Neural progenitor cell (in vitro differentiated cells): ENCODE data around the gene PHACTR1. TPM values are rescaled to one million over a fixed set of nuclear protein-coding genes. Genes with fewer than 3 reads are reported as not detected.

Source experiments
- DNase-seq: peaks from one replicate; pipeline ENCODE4 v3.0.0-alpha.2; 2016; ENCODE audit warnings: low spot score
- H2AFZ ChIP-seq: fragments of 200-600 bp; sonication (generic); replicated peaks from 2 replicates; pipeline ENCODE4 v1.6.1; 2016; ENCODE audit warnings: antibody characterized with exemption
- H3F3A ChIP-seq: fragments of 200-600 bp; sonication (generic); 2 replicates; pipeline ENCODE4 v1.6.1; 2016; ENCODE audit warnings: antibody characterized with exemption, low read depth
- H3K27ac ChIP-seq: fragments of 200-600 bp; sonication (generic); 2 replicates; pipeline ENCODE4 v1.5.1; 2016; ENCODE audit warnings: mild to moderate bottlenecking
- H3K27me3 ChIP-seq: fragments of 200-600 bp; sonication (generic); 2 replicates; pipeline ENCODE4 v1.6.1; 2016; ENCODE audit warnings: mild to moderate bottlenecking, moderate library complexity
- H3K36me3 ChIP-seq: fragments of 200-600 bp; sonication (generic); 2 replicates; pipeline ENCODE4 v1.5.1; 2016
- H3K4me1 ChIP-seq: fragments of 200-600 bp; sonication (generic); 2 replicates; pipeline ENCODE4 v1.6.1; 2016; ENCODE audit warnings: mixed run types
- H3K4me2 ChIP-seq: fragments of 200-600 bp; sonication (generic); 2 replicates; pipeline ENCODE4 v1.6.1; 2016
- H3K4me3 ChIP-seq: fragments of 200-600 bp; sonication (generic); 2 replicates; pipeline ENCODE4 v1.5.1; 2016
- H3K79me2 ChIP-seq: fragments of 200-600 bp; sonication (generic); 2 replicates; pipeline ENCODE4 v1.6.1; 2016; ENCODE audit warnings: low read depth
- H3K9ac ChIP-seq: fragments of 200-600 bp; sonication (generic); 2 replicates; pipeline ENCODE4 v1.6.1; 2016
- H3K9me3 ChIP-seq: fragments of 200-600 bp; sonication (generic); 2 replicates; pipeline ENCODE4 v1.5.1; 2016; ENCODE audit warnings: low read depth
- H4K20me1 ChIP-seq: fragments of 200-600 bp; sonication (generic); 2 replicates; pipeline ENCODE4 v1.6.1; 2016; ENCODE audit warnings: low read depth
- H3K27ac Mint-ChIP-seq: 3 replicates; pipeline ENCODE4 v1.8.0; 2021; ENCODE audit warnings: mixed read lengths
- H3K27me3 Mint-ChIP-seq: 2 replicates; pipeline ENCODE4 v1.8.0; 2022; ENCODE audit warnings: low read depth, mild to moderate bottlenecking, inconsistent platforms, moderate library complexity, mixed read lengths; ENCODE audit not compliant: insufficient read depth
- H3K36me3 Mint-ChIP-seq: 3 replicates; pipeline ENCODE4 v1.8.0; 2021; ENCODE audit warnings: mixed read lengths
- H3K4me1 Mint-ChIP-seq: 3 replicates; pipeline ENCODE4 v1.8.0; 2021; ENCODE audit warnings: mixed read lengths
- H3K4me3 Mint-ChIP-seq: 3 replicates; pipeline ENCODE4 v1.8.0; 2021; ENCODE audit warnings: mild to moderate bottlenecking, moderate library complexity, mixed read lengths
- H3K9me3 Mint-ChIP-seq: 3 replicates; pipeline ENCODE4 v1.8.0; 2020; ENCODE audit warnings: mixed read lengths
- EZH2 ChIP-seq: fragments of 200-600 bp; sonication (generic); IDR thresholded peaks from 2 replicates; pipeline ENCODE4 v1.6.1; 2017; ENCODE audit warnings: antibody characterized with exemption, mild to moderate bottlenecking, moderate library complexity
- EZH2phosphoT487 ChIP-seq: fragments of 200-600 bp; sonication (generic); IDR thresholded peaks from 2 replicates; pipeline ENCODE4 v1.6.1; 2017; ENCODE audit warnings: antibody characterized with exemption
- total RNA-seq: library from RNA; depleted of rRNA; stranded (reverse); fragments of >200 nt; gene quantifications from 2 replicates; pipeline ENCODE4 v1.2.3, GENCODE V29; 2015; ENCODE audit warnings: low replicate concordance
- TF ChIP-seq, protein P1 (sequence below): fragments of 200-600 bp; sonication (generic); IDR thresholded peaks from 2 replicates; pipeline ENCODE4 v1.5.1; 2017; ENCODE audit warnings: antibody characterized with exemption, mild to moderate bottlenecking

The PHACTR1 gene
- total RNA-seq, 1 donor from 2014 or later, result 2.4 TPM

DNA sequence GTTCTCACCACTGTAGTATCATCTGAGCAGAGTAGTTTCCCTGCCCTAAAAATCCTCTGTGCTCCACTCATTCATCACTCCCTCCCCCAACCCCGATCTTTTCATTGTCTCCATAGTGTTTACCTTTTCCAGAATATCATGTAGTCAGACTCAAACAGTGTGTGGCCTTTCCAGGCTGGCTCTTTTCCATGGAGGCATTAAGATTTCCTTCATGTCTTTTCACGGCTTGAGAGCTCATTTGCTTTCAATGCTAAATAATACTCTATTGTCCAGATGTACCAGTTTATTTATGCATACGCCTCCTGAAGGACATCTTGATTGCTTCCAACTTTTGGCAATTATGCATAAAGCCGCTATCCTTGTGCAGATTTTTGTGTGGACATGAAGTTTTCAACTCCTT is 235.8 kb downstream of the PHACTR1 start:
- Histone ChIP-seq H3K4me1 (peaks cover 9% of the 10 kb centered on the region), H4K20me1 (peaks cover 4% of the 10 kb centered on the region), H3K9ac (no peak overlapping the region), H3K4me2 (no peak overlapping the region), H3F3A (peaks cover 5% of the 10 kb centered on the region), H3K27me3 (peaks cover 38% of the 10 kb centered on the region), H3K36me3 (no peaks in the 10 kb centered on the region), H3K27ac (no peak overlapping the region), H3K79me2 (no peaks in the 10 kb centered on the region), H3K4me3 (no peak overlapping the region), H3K9me3 (no peaks in the 10 kb centered on the region), H2AFZ (no peak overlapping the region)
- H3K4me3 Mint-ChIP-seq, result no peak overlapping the region
- H3K4me1 Mint-ChIP-seq, result peaks cover 18% of the 10 kb centered on the region
- no peaks in the 10 kb centered on the region for H3K9me3 Mint-ChIP-seq
- no peak overlapping the region for H3K27ac Mint-ChIP-seq
- H3K27me3 Mint-ChIP-seq, result peaks cover 8% of the 10 kb centered on the region
- no peak for TF ChIP-seq EZH2
- TF ChIP-seq EZH2phosphoT487, result no peak
- TF ChIP-seq, protein P1, sequence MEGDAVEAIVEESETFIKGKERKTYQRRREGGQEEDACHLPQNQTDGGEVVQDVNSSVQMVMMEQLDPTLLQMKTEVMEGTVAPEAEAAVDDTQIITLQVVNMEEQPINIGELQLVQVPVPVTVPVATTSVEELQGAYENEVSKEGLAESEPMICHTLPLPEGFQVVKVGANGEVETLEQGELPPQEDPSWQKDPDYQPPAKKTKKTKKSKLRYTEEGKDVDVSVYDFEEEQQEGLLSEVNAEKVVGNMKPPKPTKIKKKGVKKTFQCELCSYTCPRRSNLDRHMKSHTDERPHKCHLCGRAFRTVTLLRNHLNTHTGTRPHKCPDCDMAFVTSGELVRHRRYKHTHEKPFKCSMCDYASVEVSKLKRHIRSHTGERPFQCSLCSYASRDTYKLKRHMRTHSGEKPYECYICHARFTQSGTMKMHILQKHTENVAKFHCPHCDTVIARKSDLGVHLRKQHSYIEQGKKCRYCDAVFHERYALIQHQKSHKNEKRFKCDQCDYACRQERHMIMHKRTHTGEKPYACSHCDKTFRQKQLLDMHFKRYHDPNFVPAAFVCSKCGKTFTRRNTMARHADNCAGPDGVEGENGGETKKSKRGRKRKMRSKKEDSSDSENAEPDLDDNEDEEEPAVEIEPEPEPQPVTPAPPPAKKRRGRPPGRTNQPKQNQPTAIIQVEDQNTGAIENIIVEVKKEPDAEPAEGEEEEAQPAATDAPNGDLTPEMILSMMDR, result no peak
- H3K36me3 Mint-ChIP-seq, result no peaks in the 10 kb centered on the region
- no peak for DNase-seq

DNA sequence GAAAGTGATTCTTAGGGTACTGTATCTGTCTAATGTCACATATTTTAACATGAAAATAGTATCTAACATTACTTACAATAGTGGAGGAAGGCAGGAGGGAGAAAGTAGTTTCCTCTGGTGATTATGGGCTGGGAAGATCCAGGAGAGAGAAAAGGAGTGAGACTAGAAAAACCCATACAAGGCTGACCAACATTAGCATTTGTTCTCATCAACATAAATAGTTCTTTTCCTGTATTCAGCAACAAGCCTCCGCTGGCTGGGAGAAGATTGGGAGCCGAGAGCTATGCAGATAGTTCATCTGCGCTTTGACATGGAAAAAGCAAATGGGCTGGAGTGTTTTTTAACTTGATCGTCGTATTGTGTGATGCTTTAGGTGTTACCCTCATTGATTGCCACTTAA is 239.4 kb downstream of the PHACTR1 start:
- Histone ChIP-seq H3K79me2 (no peaks in the 10 kb centered on the region), H3K4me3 (no peak overlapping the region), H2AFZ (no peak overlapping the region), H3K27me3 (peaks cover 68% of the 10 kb centered on the region), H3F3A (peaks cover 12% of the 10 kb centered on the region), H3K9me3 (no peaks in the 10 kb centered on the region), H3K4me2 (peak overlapping the region; percentile 22), H3K36me3 (no peaks in the 10 kb centered on the region), H3K9ac (no peak overlapping the region), H3K4me1 (peaks cover 23% of the 10 kb centered on the region), H3K27ac (no peak overlapping the region), H4K20me1 (peaks cover 4% of the 10 kb centered on the region)
- H3K9me3 Mint-ChIP-seq, result no peaks in the 10 kb centered on the region
- DNase-seq, result no peak
- H3K27ac Mint-ChIP-seq, result no peak overlapping the region
- TF ChIP-seq EZH2 (peak; percentile 21), EZH2phosphoT487 (no peak)
- TF ChIP-seq, protein P1, result no peak
- H3K36me3 Mint-ChIP-seq, result no peaks in the 10 kb centered on the region
- peaks cover 33% of the 10 kb centered on the region for H3K4me1 Mint-ChIP-seq
- peaks cover 8% of the 10 kb centered on the region for H3K27me3 Mint-ChIP-seq
- no peak overlapping the region for H3K4me3 Mint-ChIP-seq

DNA sequence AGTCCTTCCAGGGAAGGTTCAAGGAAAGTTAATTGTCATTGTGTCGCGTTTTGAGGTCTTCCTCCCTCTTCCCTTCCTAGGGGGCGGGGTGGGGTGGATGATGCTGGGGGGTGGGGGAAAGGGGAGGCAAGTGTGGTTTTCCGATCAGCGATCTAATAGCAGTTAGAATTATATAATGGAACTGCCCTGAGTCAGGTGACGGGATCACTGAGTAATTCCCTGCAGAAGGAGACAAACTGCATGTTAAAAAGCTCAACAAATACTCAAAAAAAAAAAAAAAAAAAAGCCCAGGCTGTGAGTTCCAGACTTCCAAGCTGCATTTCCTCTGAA is 240.4 kb downstream of the PHACTR1 start:
- Mint-ChIP-seq H3K36me3 (no peaks in the 10 kb centered on the region), H3K27ac (no peak overlapping the region), H3K27me3 (peaks cover 8% of the 10 kb centered on the region), H3K9me3 (no peaks in the 10 kb centered on the region), H3K4me3 (peak overlapping the region; percentile 74), H3K4me1 (peaks cover 33% of the 10 kb centered on the region)
- H3K36me3 ChIP-seq, result no peaks in the 10 kb centered on the region
- peak; percentile 8 for DNase-seq
- H3K4me2 ChIP-seq, result peak overlapping the region; percentile 76
- H3K9me3 ChIP-seq, result no peaks in the 10 kb centered on the region
- no peak overlapping the region for H3K9ac ChIP-seq
- peaks cover 4% of the 10 kb centered on the region for H4K20me1 ChIP-seq
- H3F3A ChIP-seq, result peaks cover 12% of the 10 kb centered on the region
- TF ChIP-seq EZH2, result no peak
- no peak for TF ChIP-seq EZH2phosphoT487
- peak overlapping the region; percentile 34 for H3K4me3 ChIP-seq
- no peaks in the 10 kb centered on the region for H3K79me2 ChIP-seq
- H3K4me1 ChIP-seq, result peaks cover 23% of the 10 kb centered on the region
- H2AFZ ChIP-seq, result no peak overlapping the region
- H3K27ac ChIP-seq, result no peak overlapping the region
- H3K27me3 ChIP-seq, result peaks cover 68% of the 10 kb centered on the region

DNA sequence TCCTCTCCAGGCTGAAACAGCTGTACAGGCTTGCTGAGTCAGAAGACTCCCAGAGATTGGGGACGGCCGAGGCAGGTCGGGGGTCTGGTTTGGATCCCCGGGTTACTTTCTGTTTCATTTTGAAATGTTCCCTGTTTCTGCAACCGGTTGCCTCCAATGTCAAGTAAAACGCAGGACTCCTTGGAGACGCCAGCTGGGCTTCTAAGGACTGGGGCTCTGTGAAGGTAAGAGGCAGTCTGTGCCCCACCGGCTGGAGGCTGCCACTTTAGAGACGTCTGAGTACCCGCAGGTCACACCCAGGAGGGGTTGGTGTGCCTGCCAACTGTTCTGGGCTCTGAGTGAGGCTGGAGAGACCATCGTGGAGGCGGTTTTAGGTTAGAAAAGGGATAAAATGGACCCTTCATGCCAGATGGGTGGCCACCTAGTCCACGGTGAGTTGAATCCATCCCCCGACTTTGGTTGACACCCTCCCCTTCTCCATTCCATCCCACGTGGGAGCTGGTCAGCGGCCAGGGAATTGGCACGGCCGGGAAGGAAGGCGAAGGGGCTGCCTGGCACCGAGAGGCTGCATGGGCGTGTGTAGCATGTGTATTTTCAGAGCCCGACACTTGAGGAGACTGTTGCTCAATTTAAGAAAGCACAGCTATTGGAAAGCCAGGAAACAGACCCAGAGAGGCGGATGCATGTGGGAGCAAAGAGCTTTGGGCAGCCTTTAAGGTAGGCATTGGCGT is 240.9 kb downstream of the PHACTR1 start:
- no peaks in the 10 kb centered on the region for H3K36me3 Mint-ChIP-seq
- Histone ChIP-seq H3F3A (peaks cover 12% of the 10 kb centered on the region), H3K4me2 (peak overlapping the region; percentile 76), H3K79me2 (no peaks in the 10 kb centered on the region), H3K9ac (no peak overlapping the region), H3K4me1 (peaks cover 23% of the 10 kb centered on the region), H3K27ac (no peak overlapping the region), H2AFZ (peak overlapping the region; percentile 4), H3K36me3 (no peaks in the 10 kb centered on the region), H3K9me3 (no peaks in the 10 kb centered on the region), H3K4me3 (peak overlapping the region; percentile 34), H4K20me1 (peaks cover 4% of the 10 kb centered on the region), H3K27me3 (peaks cover 68% of the 10 kb centered on the region)
- peak overlapping the region; percentile 74 for H3K4me3 Mint-ChIP-seq
- TF ChIP-seq EZH2phosphoT487 (no peak), EZH2 (peak; percentile 25)
- peaks cover 28% of the 10 kb centered on the region for H3K4me1 Mint-ChIP-seq
- peak; percentile 41 for DNase-seq
- peaks cover 8% of the 10 kb centered on the region for H3K27me3 Mint-ChIP-seq
- H3K27ac Mint-ChIP-seq, result no peak overlapping the region
- no peaks in the 10 kb centered on the region for H3K9me3 Mint-ChIP-seq
